ENCODE results near the gene FBXO31. TPM values are rescaled to one million over a fixed set of nuclear protein-coding genes. Genes with fewer than 3 reads are reported as not detected.
A peak's percentile ranks its signal among the peaks of the same experiment; 100 is the strongest.

Gene FBXO31
- total RNA-seq, 2 donors from 2014 or later: 25.3 to 36.0 TPM

GRCh38 chr16:87305505-87306391 lies 77.8 kb downstream of the FBXO31 start:
- H3K36me3 Mint-ChIP-seq: peaks cover 5 to 6% of the 10 kb centered on the region in 2 donors
- no peak for DNase-seq (ENCODE audit: low spot score in 2 of 2)
- H3K27ac Mint-ChIP-seq: no peak overlapping the region
- peaks cover 0 to 4% of the 10 kb centered on the region in 2 donors for H3K9me3 Mint-ChIP-seq
- no peak for ATAC-seq

GRCh38 chr16:87304951-87305350 lies 78.6 kb downstream of the FBXO31 start:
- peak overlapping the region in 1 of 2 donors; percentile 89 for H3K27ac Mint-ChIP-seq
- H3K36me3 Mint-ChIP-seq: peaks cover 5 to 6% of the 10 kb centered on the region in 2 donors
- H3K9me3 Mint-ChIP-seq: peaks cover 0 to 4% of the 10 kb centered on the region in 2 donors
- ATAC-seq (no peak), DNase-seq (ENCODE audit: low spot score in 2 of 2) (no peak)

GRCh38 chr16:87303962-87304521 lies 79.5 kb downstream of the FBXO31 start:
- Mint-ChIP-seq H3K27ac (peak overlapping the region; percentile 44 to 89), H3K36me3 (peaks cover 5 to 6% of the 10 kb centered on the region in 2 donors), H3K9me3 (peaks cover 0 to 4% of the 10 kb centered on the region in 2 donors)
- no peak for ATAC-seq
- DNase-seq (ENCODE audit: low spot score in 2 of 2): no peak

- H3K9me3 Mint-ChIP-seq: no peaks in the 10 kb centered on the region
- peak overlapping the region; percentile 44 to 89 for H3K27ac Mint-ChIP-seq
- no peak for DNase-seq (ENCODE audit: low spot score in 2 of 2)
- peak; percentile 47 to 84 for ATAC-seq
- H3K36me3 Mint-ChIP-seq: peaks cover 0 to 4% of the 10 kb centered on the region in 2 donors
Observed at GRCh38 chr16:87303431-87303930, 80.1 kb downstream of the FBXO31 start.

- ATAC-seq (no peak), DNase-seq (ENCODE audit: low spot score in 2 of 2) (no peak)
Observed at GRCh38 chr16:87298857-87299465, 84.6 kb downstream of the FBXO31 start.

GRCh38 chr16:87297918-87298631 lies 85.5 kb downstream of the FBXO31 start:
- DNase-seq (ENCODE audit: low spot score in 2 of 2) (peak in 1 of 2 donors; percentile 55), ATAC-seq (peak; percentile 29 to 61)
- Mint-ChIP-seq H3K9me3 (no peaks in the 10 kb centered on the region), H3K27ac (no peak overlapping the region), H3K36me3 (peaks cover 0 to 11% of the 10 kb centered on the region in 2 donors)

More at GRCh38 chr16:87298857-87299465, 84.6 kb downstream of the FBXO31 start:
- Mint-ChIP-seq H3K27ac (no peak overlapping the region), H3K36me3 (peaks cover 0 to 11% of the 10 kb centered on the region in 2 donors), H3K9me3 (no peaks in the 10 kb centered on the region)

GRCh38 chr16:87297407-87297806 lies 86.2 kb downstream of the FBXO31 start:
- Mint-ChIP-seq H3K9me3 (no peaks in the 10 kb centered on the region), H3K27ac (no peak overlapping the region), H3K36me3 (peaks cover 5 to 16% of the 10 kb centered on the region in 2 donors)
- ATAC-seq (no peak), DNase-seq (ENCODE audit: low spot score in 2 of 2) (no peak)

- peak overlapping the region in 1 of 2 donors; percentile 87 for H3K27ac Mint-ChIP-seq
- peaks cover 0 to 4% of the 10 kb centered on the region in 2 donors for H3K9me3 Mint-ChIP-seq
- DNase-seq (ENCODE audit: low spot score in 2 of 2) (no peak), ATAC-seq (no peak)
- peaks cover 10 to 30% of the 10 kb centered on the region in 2 donors for H3K36me3 Mint-ChIP-seq
Observed at GRCh38 chr16:87295661-87296531, 87.7 kb downstream of the FBXO31 start.

GRCh38 chr16:87295259-87295658 lies 88.3 kb downstream of the FBXO31 start:
- DNase-seq (ENCODE audit: low spot score in 2 of 2): no peak
- ATAC-seq: peak in 1 of 2 donors; percentile 86
- Mint-ChIP-seq H3K27ac (no peak overlapping the region), H3K36me3 (peaks cover 10 to 30% of the 10 kb centered on the region in 2 donors), H3K9me3 (peaks cover 0 to 4% of the 10 kb centered on the region in 2 donors)

GRCh38 chr16:87293990-87294389 lies 89.6 kb downstream of the FBXO31 start:
- Mint-ChIP-seq H3K9me3 (peaks cover 0 to 4% of the 10 kb centered on the region in 2 donors), H3K27ac (no peak overlapping the region), H3K36me3 (peaks cover 10 to 30% of the 10 kb centered on the region in 2 donors)
- DNase-seq (ENCODE audit: low spot score in 2 of 2): no peak
- ATAC-seq: no peak

GRCh38 chr16:87291944-87292343 lies 91.6 kb downstream of the FBXO31 start:
- no peak overlapping the region for H3K27ac Mint-ChIP-seq
- ATAC-seq: no peak
- peaks cover 10 to 25% of the 10 kb centered on the region in 2 donors for H3K36me3 Mint-ChIP-seq
- H3K9me3 Mint-ChIP-seq: peaks cover 0 to 4% of the 10 kb centered on the region in 2 donors
- no peak for DNase-seq (ENCODE audit: low spot score in 2 of 2)

- no peak for ATAC-seq
- peaks cover 5 to 10% of the 10 kb centered on the region in 2 donors for H3K9me3 Mint-ChIP-seq
- no peak for DNase-seq (ENCODE audit: low spot score in 2 of 2)
- H3K36me3 Mint-ChIP-seq: peaks cover 10 to 33% of the 10 kb centered on the region in 2 donors
- H3K27ac Mint-ChIP-seq: no peak overlapping the region
Observed at GRCh38 chr16:87288753-87289362, 94.7 kb downstream of the FBXO31 start.

- Mint-ChIP-seq H3K27ac (no peak overlapping the region), H3K36me3 (peaks cover 2 to 23% of the 10 kb centered on the region in 2 donors), H3K9me3 (peaks cover 5 to 7% of the 10 kb centered on the region in 2 donors)
- ATAC-seq: no peak
- no peak for DNase-seq (ENCODE audit: low spot score in 2 of 2)
Observed at GRCh38 chr16:87286839-87287626, 96.5 kb downstream of the FBXO31 start.

- DNase-seq (ENCODE audit: low spot score in 2 of 2) (no peak), ATAC-seq (no peak)
- Mint-ChIP-seq H3K9me3 (peaks cover 5 to 6% of the 10 kb centered on the region in 2 donors), H3K27ac (no peak overlapping the region), H3K36me3 (peaks cover 0 to 13% of the 10 kb centered on the region in 2 donors)
Observed at GRCh38 chr16:87284183-87284582, 99.4 kb downstream of the FBXO31 start.

Measured in activated naive CD4-positive, alpha-beta T cell treated with anti-CD3 and anti-CD28 coated beads, Interleukin-2, amount 50 U/mL, for 72 hours (primary cell).